ENCODE data around the gene FAM53C.

The FAM53C gene

GRCh38 chr5:138330813-138331448, 7.1 kb upstream of the FAM53C start:
- Histone ChIP-seq H3K79me2 (ENCODE audit: insufficient read depth, low read length) (peaks cover 25% of the 10 kb centered on the region), H3K9me3 (ENCODE audit: insufficient read depth, low read depth, low read length) (no peaks in the 10 kb centered on the region), H3K36me3 (ENCODE audit: insufficient read depth, low read length) (peaks cover 7% of the 10 kb centered on the region; the same call in 1 of the 2 replicates), H3F3A (ENCODE audit: low read depth) (no peaks in the 10 kb centered on the region), H3K9me2 (replicated peaks; ENCODE audit: low read depth, low read length) (no peaks in the 10 kb centered on the region), H3K4me1 (ENCODE audit: insufficient read depth, low read length, poor library complexity, severe bottlenecking) (peaks cover 15% of the 10 kb centered on the region), H3K4me3 (ENCODE audit: low read length, poor library complexity, severe bottlenecking) (peak overlapping the region; percentile 94), H3K27me3 (ENCODE audit: insufficient read depth, low read length, poor library complexity, severe bottlenecking) (no peaks in the 10 kb centered on the region), H2AFZ (ENCODE audit: low read length) (peak overlapping the region; percentile 94), H3K9ac (ENCODE audit: low read depth, low read length, poor library complexity, severe bottlenecking) (peak overlapping the region; percentile 95), H4K20me1 (ENCODE audit: insufficient read depth, low read length, poor library complexity, severe bottlenecking) (no peaks in the 10 kb centered on the region), H3K4me2 (ENCODE audit: low read depth, low read length, poor library complexity, severe bottlenecking) (peak overlapping the region; percentile 91)
- TF ChIP-seq EZH2phosphoT487 (IDR thresholded peaks at IDR 0.05; ENCODE audit: borderline replicate concordance) (no peak), CTCF (conservative IDR thresholded peaks at IDR 0.05; ENCODE audit: low read length) (no peak)

GRCh38 chr5:138331449-138332368, 6.4 kb upstream of the FAM53C start, which contains the start of gene CDC25C:
CDC25C (minus strand) TSS chr5:138331804; CDS start chr5:138331180, 624 bp downstream.
- H3K4me2 ChIP-seq (ENCODE audit: low read depth, low read length, poor library complexity, severe bottlenecking), result peak within 1 kb of the TSS; percentile 91

More at GRCh38 chr5:138331449-138332368, 6.4 kb upstream of the FAM53C start, which contains the start of gene CDC25C:
- H3K27me3 ChIP-seq (ENCODE audit: insufficient read depth, low read length, poor library complexity, severe bottlenecking), result no peaks in the 10 kb centered on the region
- peaks cover 16% of the 10 kb centered on the region for H3K4me1 ChIP-seq (ENCODE audit: insufficient read depth, low read length, poor library complexity, severe bottlenecking)
- H3K9me2 ChIP-seq (replicated peaks; ENCODE audit: low read depth, low read length), result no peaks in the 10 kb centered on the region
- peak within 1 kb of the TSS; percentile 94 for H3K4me3 ChIP-seq (ENCODE audit: low read length, poor library complexity, severe bottlenecking)
- TF ChIP-seq CTCF (conservative IDR thresholded peaks at IDR 0.05; ENCODE audit: low read length) (no peak), EZH2phosphoT487 (IDR thresholded peaks at IDR 0.05; ENCODE audit: borderline replicate concordance) (no peak)
- peak within 1 kb of the TSS; percentile 95 for H3K9ac ChIP-seq (ENCODE audit: low read depth, low read length, poor library complexity, severe bottlenecking)
- peaks cover 25% of the 10 kb centered on the region for H3K79me2 ChIP-seq (ENCODE audit: insufficient read depth, low read length)
- H2AFZ ChIP-seq (ENCODE audit: low read length), result peak within 1 kb of the TSS; percentile 99
- no peaks in the 10 kb centered on the region for H3K9me3 ChIP-seq (ENCODE audit: insufficient read depth, low read depth, low read length)
- H3F3A ChIP-seq (ENCODE audit: low read depth), result no peaks in the 10 kb centered on the region
- no peaks in the 10 kb centered on the region for H4K20me1 ChIP-seq (ENCODE audit: insufficient read depth, low read length, poor library complexity, severe bottlenecking)
- peaks cover 6% of the 10 kb centered on the region; the same call in 1 of the 2 replicates for H3K36me3 ChIP-seq (ENCODE audit: insufficient read depth, low read length)
